Breast epithelium (tissue), 4 donors: Measurements from ENCODE around the gene SLC39A8. TPM values are rescaled to one million over a fixed set of nuclear protein-coding genes. Genes with fewer than 3 reads are reported as not detected.

Source experiments
- DNase-seq, 2 donors: peaks; one replicate each; pipeline ENCODE4 v3.0.0-alpha.2; 2019; ENCODE audit warnings: low spot score in 2 of 2
- H3K27ac ChIP-seq, 2 donors: fragments of 200-600 bp; sonication (generic) in 1 of 2; one replicate each; pipeline ENCODE4 v1.5.1; 2016 to 2019; ENCODE audit warnings: mild to moderate bottlenecking in 1 of 2
- H3K27me3 ChIP-seq, 2 donors: fragments of 200-600 bp; sonication (generic) in 1 of 2; one replicate each; pipeline versions ENCODE4 v1.5.1 to v1.6.0; 2017 to 2019; ENCODE audit warnings: control low read depth in 1 of 2, mild to moderate bottlenecking in 1 of 2
- H3K36me3 ChIP-seq: fragments of 200-600 bp; one replicate; pipeline ENCODE4 v1.5.1; 2019
- H3K4me1 ChIP-seq, 2 donors: fragments of 200-600 bp; sonication (generic); one replicate each; pipeline ENCODE4 v1.5.1; 2016 to 2019; ENCODE audit warnings: control low read depth in 1 of 2
- H3K4me3 ChIP-seq, 3 donors: fragments of 200-600 bp; sonication (generic); 1 replicate in 2 of 3; 2 replicates in 1 of 3; pipeline ENCODE4 v1.5.1; 2016 to 2019; ENCODE audit warnings: mild to moderate bottlenecking in 3 of 3, moderate library complexity in 2 of 3
- H3K9me3 ChIP-seq, 2 donors: fragments of 200-600 bp; sonication (generic) in 1 of 2; one replicate each; pipeline ENCODE4 v1.5.1; 2016 to 2019; ENCODE audit warnings: control low read depth in 1 of 2
- CTCF ChIP-seq, 3 donors: fragments of 450-650 bp; IDR thresholded peaks; one replicate each; pipeline ENCODE4 v1.5.1; 2016 to 2017; ENCODE audit warnings: antibody characterized with exemption in 3 of 3, mild to moderate bottlenecking in 3 of 3, moderate library complexity in 3 of 3
- POLR2A ChIP-seq: fragments of 450-650 bp; IDR thresholded peaks from one replicate; pipeline ENCODE4 v1.6.1; 2016; ENCODE audit warnings: antibody characterized with exemption, mild to moderate bottlenecking, moderate library complexity
- POLR2AphosphoS5 ChIP-seq, 3 donors: sonication (generic); formaldehyde crosslinking; IDR thresholded peaks; one replicate each; pipeline ENCODE4 v1.6.1; 2017; ENCODE audit warnings: antibody characterized with exemption in 3 of 3
- intact Hi-C: fragments of 100-400 bp; cut with DNase I; formaldehyde crosslinking; loops from one replicate; pipeline ENCODE4 v1.15.1; 2023; ENCODE audit warnings: low total_unique reads
- total RNA-seq, 3 donors: library from RNA; depleted of rRNA; stranded (reverse); fragments of >200 nt; gene quantifications; one replicate each; pipeline ENCODE4 v1.1.0, GENCODE V29; 2016

SLC39A8 gene
- total RNA-seq, 3 donors from 2014 or later = 10.6 to 66.3 (median 31.8) TPM

- Histone ChIP-seq H3K4me1 (no peaks in the 10 kb centered on the region), H3K4me3 (no peak overlapping the region), H3K27me3 (no peaks in the 10 kb centered on the region), H3K27ac (no peak overlapping the region), H3K9me3 (no peaks in the 10 kb centered on the region), H3K36me3 (no peaks in the 10 kb centered on the region)
- TF ChIP-seq POLR2A = no peak
- TF ChIP-seq POLR2AphosphoS5 (IDR thresholded peaks at IDR 0.05) = no peak
- no peak for TF ChIP-seq CTCF (IDR thresholded peaks at IDR 0.05)
- DNase-seq = no peak
- intact Hi-C loops = no loop called here
Observed at GRCh38 chr4:102316585-102316984, 28.7 kb downstream of the SLC39A8 start.

- Histone ChIP-seq H3K27me3 (no peaks in the 10 kb centered on the region), H3K9me3 (no peaks in the 10 kb centered on the region), H3K27ac (no peak overlapping the region), H3K4me3 (no peak overlapping the region), H3K4me1 (no peaks in the 10 kb centered on the region), H3K36me3 (no peaks in the 10 kb centered on the region)
- intact Hi-C loops = no loop called here
- no peak for DNase-seq
- TF ChIP-seq POLR2AphosphoS5 (IDR thresholded peaks at IDR 0.05) (no peak), CTCF (IDR thresholded peaks at IDR 0.05) (no peak), POLR2A (no peak)
Observed at GRCh38 chr4:102315532-102315931, 29.8 kb downstream of the SLC39A8 start.

- H3K27ac ChIP-seq = no peak overlapping the region
- TF ChIP-seq POLR2AphosphoS5 (IDR thresholded peaks at IDR 0.05) = no peak
- no peak for TF ChIP-seq CTCF (IDR thresholded peaks at IDR 0.05)
- no peak for TF ChIP-seq POLR2A
- no peaks in the 10 kb centered on the region for H3K4me1 ChIP-seq
- DNase-seq = no peak
- intact Hi-C loops = no loop called here
- H3K36me3 ChIP-seq = no peaks in the 10 kb centered on the region
- H3K4me3 ChIP-seq = no peak overlapping the region
- no peaks in the 10 kb centered on the region for H3K27me3 ChIP-seq
- no peaks in the 10 kb centered on the region for H3K9me3 ChIP-seq
Observed at GRCh38 chr4:102312417-102312816, 32.9 kb downstream of the SLC39A8 start.

GRCh38 chr4:102311912-102312311 lies 33.4 kb downstream of the SLC39A8 start:
- H3K9me3 ChIP-seq = no peaks in the 10 kb centered on the region
- no peak overlapping the region for H3K4me3 ChIP-seq
- no peak overlapping the region for H3K27ac ChIP-seq
- no peaks in the 10 kb centered on the region for H3K36me3 ChIP-seq
- intact Hi-C loops = no loop called here
- H3K27me3 ChIP-seq = no peaks in the 10 kb centered on the region
- no peak for TF ChIP-seq POLR2A
- no peak for TF ChIP-seq CTCF (IDR thresholded peaks at IDR 0.05)
- TF ChIP-seq POLR2AphosphoS5 (IDR thresholded peaks at IDR 0.05) = no peak
- no peaks in the 10 kb centered on the region for H3K4me1 ChIP-seq
- DNase-seq = no peak

GRCh38 chr4:102311407-102311806 lies 33.9 kb downstream of the SLC39A8 start:
- Histone ChIP-seq H3K36me3 (no peaks in the 10 kb centered on the region), H3K9me3 (no peaks in the 10 kb centered on the region), H3K27ac (no peak overlapping the region), H3K27me3 (no peaks in the 10 kb centered on the region), H3K4me1 (no peaks in the 10 kb centered on the region), H3K4me3 (no peak overlapping the region)
- intact Hi-C loops = no loop called here
- no peak for DNase-seq
- TF ChIP-seq POLR2AphosphoS5 (IDR thresholded peaks at IDR 0.05) = no peak
- no peak for TF ChIP-seq POLR2A
- no peak for TF ChIP-seq CTCF (IDR thresholded peaks at IDR 0.05)
